ENCODE measurements around the gene IL13RA2.

IL13RA2 gene

GRCh38 chrX:115030625-115031024 is 13.2 kb upstream of the IL13RA2 start:
- no peak overlapping the region for H2BK12ac ChIP-seq (ENCODE audit: low read length in 2 of 2)
- no peak overlapping the region for H3K23ac ChIP-seq (ENCODE audit: low read length in 2 of 2)

GRCh38 chrX:115029869-115030570 is 12.6 kb upstream of the IL13RA2 start:
- Histone ChIP-seq H3K4me1 (ENCODE audit: control insufficient read depth, insufficient read depth, low read depth, low read length) (no peaks in the 10 kb centered on the region), H3K18ac (ENCODE audit: low read depth in 1 of 2, low read length in 2 of 2) (no peak overlapping the region), H3K4me3 (ENCODE audit: insufficient read depth in 1 of 2, low read depth in 1 of 2, low read length in 2 of 2) (no peak overlapping the region), H3K27me3 (ENCODE audit: control insufficient read depth in 1 of 2, insufficient read depth in 1 of 2, low read length in 2 of 2) (no peaks in the 10 kb centered on the region), H2AFZ (ENCODE audit: low read depth, low read length) (no peak overlapping the region), H2BK12ac (ENCODE audit: low read length in 2 of 2) (no peak overlapping the region), H3K79me1 (replicated peaks; ENCODE audit: low read length, poor library complexity, severe bottlenecking) (no peaks in the 10 kb centered on the region), H3K27ac (ENCODE audit: low read length, poor library complexity, severe bottlenecking) (no peak overlapping the region), H3K9me3 (ENCODE audit: control insufficient read depth, low read length) (no peaks in the 10 kb centered on the region), H2BK5ac (ENCODE audit: low read depth, low read length, poor library complexity, severe bottlenecking) (no peak overlapping the region), H3K14ac (ENCODE audit: low read length in 2 of 2) (no peak overlapping the region), H2AK5ac (ENCODE audit: low read length, severe bottlenecking) (no peak overlapping the region), H2BK15ac (ENCODE audit: low read depth, poor library complexity, severe bottlenecking) (no peak overlapping the region), H2BK120ac (ENCODE audit: low read depth, low read length) (no peak overlapping the region), H3K4me2 (ENCODE audit: low read length, poor library complexity, severe bottlenecking) (no peak overlapping the region), H3K23ac (ENCODE audit: low read length in 2 of 2) (no peak overlapping the region), H3K36me3 (ENCODE audit: control insufficient read depth in 1 of 2, insufficient read depth in 2 of 2, low read depth in 1 of 2, low read length in 2 of 2) (peaks cover 0 to 42% of the 10 kb centered on the region in 2 experiments), H4K91ac (ENCODE audit: low read length) (no peak overlapping the region), H3K9ac (ENCODE audit: low read length) (no peak overlapping the region), H4K8ac (ENCODE audit: low read length) (no peak overlapping the region), H3K4ac (ENCODE audit: low read depth in 1 of 2, low read length in 2 of 2) (no peak overlapping the region)
- WGBS = no CpG with 5 or more reads among the region's 5 CpGs
- DNase-seq = no peak

More at GRCh38 chrX:115030625-115031024, 13.2 kb upstream of the IL13RA2 start:
- Histone ChIP-seq H3K4me2 (ENCODE audit: low read length, poor library complexity, severe bottlenecking) (no peak overlapping the region), H3K4me3 (ENCODE audit: insufficient read depth in 1 of 2, low read depth in 1 of 2, low read length in 2 of 2) (no peak overlapping the region), H2BK15ac (ENCODE audit: low read depth, poor library complexity, severe bottlenecking) (no peak overlapping the region), H3K4me1 (ENCODE audit: control insufficient read depth, insufficient read depth, low read depth, low read length) (no peaks in the 10 kb centered on the region), H2AK5ac (ENCODE audit: low read length, severe bottlenecking) (no peak overlapping the region), H3K9ac (ENCODE audit: low read length) (no peak overlapping the region), H4K8ac (ENCODE audit: low read length) (no peak overlapping the region), H2AFZ (ENCODE audit: low read depth, low read length) (no peak overlapping the region), H3K18ac (ENCODE audit: low read depth in 1 of 2, low read length in 2 of 2) (no peak overlapping the region), H3K27ac (ENCODE audit: low read length, poor library complexity, severe bottlenecking) (no peak overlapping the region), H2BK5ac (ENCODE audit: low read depth, low read length, poor library complexity, severe bottlenecking) (no peak overlapping the region), H2BK120ac (ENCODE audit: low read depth, low read length) (no peak overlapping the region), H3K9me3 (ENCODE audit: control insufficient read depth, low read length) (no peaks in the 10 kb centered on the region), H3K4ac (ENCODE audit: low read depth in 1 of 2, low read length in 2 of 2) (no peak overlapping the region), H3K27me3 (ENCODE audit: control insufficient read depth in 1 of 2, insufficient read depth in 1 of 2, low read length in 2 of 2) (no peaks in the 10 kb centered on the region), H3K14ac (ENCODE audit: low read length in 2 of 2) (no peak overlapping the region), H3K36me3 (ENCODE audit: control insufficient read depth in 1 of 2, insufficient read depth in 2 of 2, low read depth in 1 of 2, low read length in 2 of 2) (peaks cover 0 to 48% of the 10 kb centered on the region in 2 experiments), H3K79me1 (replicated peaks; ENCODE audit: low read length, poor library complexity, severe bottlenecking) (no peaks in the 10 kb centered on the region), H4K91ac (ENCODE audit: low read length) (no peak overlapping the region)
- WGBS = 100% methylated on average over 2 of the region's 2 CpGs
- no peak for DNase-seq

DNA sequence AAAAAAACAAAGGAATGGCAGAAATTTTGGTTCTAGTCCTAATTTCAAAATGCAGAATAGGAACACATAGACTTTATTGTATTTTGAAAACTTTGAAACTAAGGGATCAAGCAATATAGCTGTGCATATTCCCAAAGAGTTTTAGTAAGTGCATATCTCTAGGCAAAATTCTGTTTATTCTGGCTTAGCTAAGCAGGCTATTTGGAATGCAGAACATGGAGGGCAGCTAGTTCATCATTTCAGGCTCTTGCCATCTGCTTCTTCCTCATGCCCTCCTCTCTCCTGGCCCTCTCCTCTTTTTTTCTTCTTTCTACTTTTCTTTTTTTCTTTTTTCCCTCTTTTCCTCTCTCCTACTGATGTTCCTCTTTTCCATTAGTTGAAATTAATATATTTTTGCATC is 12.0 kb upstream of the IL13RA2 start:
- no peaks in the 10 kb centered on the region for H3K9me3 ChIP-seq (ENCODE audit: control insufficient read depth, low read length)
- DNase-seq = no peak

GRCh38 chrX:115023811-115024210 is 6.4 kb upstream of the IL13RA2 start:
- H3K14ac ChIP-seq (ENCODE audit: low read length in 2 of 2) = no peak overlapping the region
- H3K9me3 ChIP-seq (ENCODE audit: control insufficient read depth, low read length) = no peaks in the 10 kb centered on the region
- no peak overlapping the region for H3K18ac ChIP-seq (ENCODE audit: low read depth in 1 of 2, low read length in 2 of 2)
- no peak overlapping the region for H3K23ac ChIP-seq (ENCODE audit: low read length in 2 of 2)
- H2BK120ac ChIP-seq (ENCODE audit: low read depth, low read length) = no peak overlapping the region
- H2BK15ac ChIP-seq (ENCODE audit: low read depth, poor library complexity, severe bottlenecking) = no peak overlapping the region
- H3K4ac ChIP-seq (ENCODE audit: low read depth in 1 of 2, low read length in 2 of 2) = no peak overlapping the region
- no peaks in the 10 kb centered on the region for H3K36me3 ChIP-seq (ENCODE audit: control insufficient read depth in 1 of 2, insufficient read depth in 2 of 2, low read depth in 1 of 2, low read length in 2 of 2)
- no peak overlapping the region for H3K4me2 ChIP-seq (ENCODE audit: low read length, poor library complexity, severe bottlenecking)
- H3K27me3 ChIP-seq (ENCODE audit: control insufficient read depth in 1 of 2, insufficient read depth in 1 of 2, low read length in 2 of 2) = no peaks in the 10 kb centered on the region
- no peak overlapping the region for H4K91ac ChIP-seq (ENCODE audit: low read length)
- no peak overlapping the region for H2AK5ac ChIP-seq (ENCODE audit: low read length, severe bottlenecking)
- 100% methylated on average over 2 of the region's 3 CpGs for WGBS
- DNase-seq = no peak
- no peak overlapping the region for H2BK5ac ChIP-seq (ENCODE audit: low read depth, low read length, poor library complexity, severe bottlenecking)
- H3K4me3 ChIP-seq (ENCODE audit: insufficient read depth in 1 of 2, low read depth in 1 of 2, low read length in 2 of 2) = no peak overlapping the region
- H3K4me1 ChIP-seq (ENCODE audit: control insufficient read depth, insufficient read depth, low read depth, low read length) = no peaks in the 10 kb centered on the region
- no peak overlapping the region for H2AFZ ChIP-seq (ENCODE audit: low read depth, low read length)
- H2BK12ac ChIP-seq (ENCODE audit: low read length in 2 of 2) = no peak overlapping the region
- peak overlapping the region; percentile 23 for H3K27ac ChIP-seq (ENCODE audit: low read length, poor library complexity, severe bottlenecking)
- no peak overlapping the region for H4K8ac ChIP-seq (ENCODE audit: low read length)
- peak overlapping the region; percentile 50 for H3K9ac ChIP-seq (ENCODE audit: low read length)
- H3K79me1 ChIP-seq (replicated peaks; ENCODE audit: low read length, poor library complexity, severe bottlenecking) = no peaks in the 10 kb centered on the region

More for the DNA sequence above, 12.0 kb upstream of the IL13RA2 start:
- H3K9ac ChIP-seq (ENCODE audit: low read length) = no peak overlapping the region
- no peaks in the 10 kb centered on the region for H3K4me1 ChIP-seq (ENCODE audit: control insufficient read depth, insufficient read depth, low read depth, low read length)
- H3K23ac ChIP-seq (ENCODE audit: low read length in 2 of 2) = no peak overlapping the region
- no peak overlapping the region for H2BK120ac ChIP-seq (ENCODE audit: low read depth, low read length)
- H3K27me3 ChIP-seq (ENCODE audit: control insufficient read depth in 1 of 2, insufficient read depth in 1 of 2, low read length in 2 of 2) = no peaks in the 10 kb centered on the region
- no peaks in the 10 kb centered on the region for H3K79me1 ChIP-seq (replicated peaks; ENCODE audit: low read length, poor library complexity, severe bottlenecking)
- H3K18ac ChIP-seq (ENCODE audit: low read depth in 1 of 2, low read length in 2 of 2) = no peak overlapping the region
- H2BK15ac ChIP-seq (ENCODE audit: low read depth, poor library complexity, severe bottlenecking) = no peak overlapping the region
- H3K14ac ChIP-seq (ENCODE audit: low read length in 2 of 2) = no peak overlapping the region
- H2AFZ ChIP-seq (ENCODE audit: low read depth, low read length) = no peak overlapping the region
- H2AK5ac ChIP-seq (ENCODE audit: low read length, severe bottlenecking) = no peak overlapping the region
- no peak overlapping the region for H4K8ac ChIP-seq (ENCODE audit: low read length)
- no peak overlapping the region for H2BK12ac ChIP-seq (ENCODE audit: low read length in 2 of 2)
- H3K27ac ChIP-seq (ENCODE audit: low read length, poor library complexity, severe bottlenecking) = no peak overlapping the region
- no peak overlapping the region for H2BK5ac ChIP-seq (ENCODE audit: low read depth, low read length, poor library complexity, severe bottlenecking)
- no peak overlapping the region for H3K4me2 ChIP-seq (ENCODE audit: low read length, poor library complexity, severe bottlenecking)
- peaks cover 0 to 36% of the 10 kb centered on the region in 2 experiments for H3K36me3 ChIP-seq (ENCODE audit: control insufficient read depth in 1 of 2, insufficient read depth in 2 of 2, low read depth in 1 of 2, low read length in 2 of 2)
- no peak overlapping the region for H4K91ac ChIP-seq (ENCODE audit: low read length)
- no peak overlapping the region for H3K4me3 ChIP-seq (ENCODE audit: insufficient read depth in 1 of 2, low read depth in 1 of 2, low read length in 2 of 2)
- no peak overlapping the region for H3K4ac ChIP-seq (ENCODE audit: low read depth in 1 of 2, low read length in 2 of 2)

All from mesenchymal stem cell (in vitro differentiated cells and primary cell).